Measurements from ENCODE around the gene CACNA1D.

Gene CACNA1D

DNA sequence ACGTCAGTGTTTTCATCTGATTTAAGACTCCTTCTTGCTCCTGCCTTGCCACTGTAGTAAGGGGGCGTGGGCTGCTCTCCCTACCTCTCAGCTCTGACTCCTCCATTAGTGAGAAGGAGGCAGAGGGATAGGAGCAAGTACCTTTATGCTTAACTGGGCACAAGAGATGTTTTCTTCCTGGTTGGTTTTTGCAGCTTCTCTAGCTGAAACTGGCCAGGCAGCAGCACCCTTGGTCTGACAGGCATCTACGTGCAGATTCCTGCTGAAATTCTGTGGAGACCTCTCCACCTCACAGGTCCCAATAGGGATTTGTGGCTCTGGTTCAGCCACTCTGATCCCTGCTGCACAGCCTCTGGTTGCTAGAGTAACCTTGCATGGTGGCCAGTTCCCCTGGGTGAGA is 132.5 kb downstream of the CACNA1D start:
- Histone ChIP-seq H2AK5ac (ENCODE audit: low read depth, low read length) (no peak overlapping the region), H3K4ac (ENCODE audit: low read length) (no peak overlapping the region), H2BK15ac (ENCODE audit: low read length) (no peak overlapping the region), H3K27ac (replicated peaks; ENCODE audit: low read length) (no peak overlapping the region), H3K23ac (ENCODE audit: low read depth, low read length, poor library complexity) (no peak overlapping the region), H3K4me2 (ENCODE audit: insufficient read depth, low read length, poor library complexity, severe bottlenecking) (no peak overlapping the region), H2AFZ (ENCODE audit: low read length) (no peak overlapping the region), H3K4me1 (ENCODE audit: control insufficient read depth in 2 of 2, insufficient read depth in 1 of 2, low read depth in 1 of 2, low read length in 2 of 2) (peaks cover 0 to 22% of the 10 kb centered on the region in 2 donors), H3K18ac (ENCODE audit: low read length) (no peak overlapping the region), H3K36me3 (replicated peaks in 1 of 2; ENCODE audit: control insufficient read depth in 2 of 2, insufficient read depth in 2 of 2, low read length in 2 of 2) (no peaks in the 10 kb centered on the region), H4K91ac (ENCODE audit: low read depth, low read length, poor library complexity) (no peak overlapping the region), H3K79me1 (ENCODE audit: low read depth, low read length) (no peaks in the 10 kb centered on the region), H3K4me3 (ENCODE audit: low read length in 2 of 2) (no peak overlapping the region), H3K9me3 (replicated peaks in 1 of 2; ENCODE audit: control insufficient read depth in 2 of 2, insufficient read depth in 1 of 2, low read depth in 1 of 2, low read length in 2 of 2) (peaks cover 0 to 8% of the 10 kb centered on the region in 2 donors), H2BK120ac (ENCODE audit: low read depth, low read length) (no peak overlapping the region), H4K8ac (ENCODE audit: low read depth, low read length) (no peak overlapping the region), H2BK5ac (ENCODE audit: low read length) (no peak overlapping the region), H3K27me3 (ENCODE audit: control insufficient read depth in 3 of 3, insufficient read depth in 3 of 3, low read depth in 1 of 3, low read length in 3 of 3) (no peaks in the 10 kb centered on the region), H3K14ac (ENCODE audit: low read length) (no peak overlapping the region), H3K9ac (ENCODE audit: low read depth, low read length, poor library complexity) (no peak overlapping the region), H2BK12ac (ENCODE audit: low read length) (no peak overlapping the region)
- whole genome bisulfite sequencing, 2 donors (ENCODE audit: extremely low coverage in 2 of 2, insufficient read length in 2 of 2, insufficient replicate concordance in 1 of 2): no CpG with 5 or more reads among the region's 3 CpGs
- no peak for DNase-seq (ENCODE audit: low spot score)

DNA sequence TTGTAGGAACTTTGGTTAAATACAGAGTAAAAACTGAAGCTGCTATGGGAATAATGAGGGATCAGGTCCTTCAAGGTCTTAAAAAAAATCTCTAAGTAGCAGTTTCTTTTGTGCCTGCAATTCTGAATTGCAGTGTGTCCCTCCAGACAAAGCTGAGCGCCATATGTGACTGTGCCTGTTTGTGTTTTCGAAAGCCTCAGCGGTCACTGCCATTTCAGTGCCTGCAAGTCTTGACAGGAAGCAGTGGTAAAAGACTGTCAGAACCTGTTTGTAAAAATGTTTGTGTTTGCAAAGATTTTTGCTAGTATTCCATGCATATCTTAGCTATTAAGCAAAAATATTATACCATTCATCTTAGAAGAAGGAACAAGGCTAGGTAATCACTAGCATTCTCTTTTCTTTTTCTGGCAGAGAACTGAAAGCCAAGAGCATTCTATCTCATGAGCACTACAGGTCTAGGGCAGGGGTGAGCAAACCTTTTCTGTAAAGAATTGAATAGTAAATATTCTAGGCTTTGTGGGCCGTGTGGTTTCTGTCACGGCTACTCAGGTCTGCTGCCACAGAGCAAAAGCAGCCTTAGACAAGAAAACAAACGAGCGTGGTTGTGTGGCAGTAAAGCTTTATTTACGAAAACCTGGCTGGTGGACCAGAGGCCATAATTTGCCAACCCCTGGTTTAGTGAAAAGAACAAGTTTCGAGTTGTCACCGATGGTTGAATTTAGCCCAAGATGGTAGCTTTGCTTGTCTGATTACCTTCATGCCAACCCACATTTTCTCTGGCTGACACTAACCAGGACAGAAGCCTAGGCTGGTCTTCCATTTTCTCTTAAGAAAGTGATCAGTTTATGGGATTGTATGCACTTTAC is 134.4 kb downstream of the CACNA1D start:
- peaks cover 0 to 11% of the 10 kb centered on the region in 2 donors for H3K9me3 ChIP-seq (replicated peaks in 1 of 2; ENCODE audit: control insufficient read depth in 2 of 2, insufficient read depth in 1 of 2, low read depth in 1 of 2, low read length in 2 of 2)
- H3K14ac ChIP-seq (ENCODE audit: low read length): no peak overlapping the region
- H3K4ac ChIP-seq (ENCODE audit: low read length): no peak overlapping the region
- H3K23ac ChIP-seq (ENCODE audit: low read depth, low read length, poor library complexity): no peak overlapping the region
- H2BK120ac ChIP-seq (ENCODE audit: low read depth, low read length): no peak overlapping the region
- H4K8ac ChIP-seq (ENCODE audit: low read depth, low read length): no peak overlapping the region
- H2AK5ac ChIP-seq (ENCODE audit: low read depth, low read length): no peak overlapping the region
- H3K4me2 ChIP-seq (ENCODE audit: insufficient read depth, low read length, poor library complexity, severe bottlenecking): no peak overlapping the region
- no peaks in the 10 kb centered on the region for H3K27me3 ChIP-seq (ENCODE audit: control insufficient read depth in 3 of 3, insufficient read depth in 3 of 3, low read depth in 1 of 3, low read length in 3 of 3)
- no peak overlapping the region for H3K18ac ChIP-seq (ENCODE audit: low read length)
- H3K9ac ChIP-seq (ENCODE audit: low read depth, low read length, poor library complexity): no peak overlapping the region
- no peak for DNase-seq (ENCODE audit: low spot score)
- no peaks in the 10 kb centered on the region for H3K36me3 ChIP-seq (replicated peaks in 1 of 2; ENCODE audit: control insufficient read depth in 2 of 2, insufficient read depth in 2 of 2, low read length in 2 of 2)
- no peak overlapping the region for H4K91ac ChIP-seq (ENCODE audit: low read depth, low read length, poor library complexity)
- H3K4me1 ChIP-seq (ENCODE audit: control insufficient read depth in 2 of 2, insufficient read depth in 1 of 2, low read depth in 1 of 2, low read length in 2 of 2): peaks cover 0 to 22% of the 10 kb centered on the region in 2 donors
- H3K4me3 ChIP-seq (ENCODE audit: low read length in 2 of 2): no peak overlapping the region
- no peak overlapping the region for H2BK12ac ChIP-seq (ENCODE audit: low read length)
- H2BK5ac ChIP-seq (ENCODE audit: low read length): no peak overlapping the region
- H2AFZ ChIP-seq (ENCODE audit: low read length): peak overlapping the region; percentile 74
- H2BK15ac ChIP-seq (ENCODE audit: low read length): no peak overlapping the region
- no peaks in the 10 kb centered on the region for H3K79me1 ChIP-seq (ENCODE audit: low read depth, low read length)
- WGBS, 2 donors (ENCODE audit: extremely low coverage in 2 of 2, insufficient read length in 2 of 2, insufficient replicate concordance in 1 of 2): no CpG with 5 or more reads among the region's 10 CpGs
- no peak overlapping the region for H3K27ac ChIP-seq (replicated peaks; ENCODE audit: low read length)

DNA sequence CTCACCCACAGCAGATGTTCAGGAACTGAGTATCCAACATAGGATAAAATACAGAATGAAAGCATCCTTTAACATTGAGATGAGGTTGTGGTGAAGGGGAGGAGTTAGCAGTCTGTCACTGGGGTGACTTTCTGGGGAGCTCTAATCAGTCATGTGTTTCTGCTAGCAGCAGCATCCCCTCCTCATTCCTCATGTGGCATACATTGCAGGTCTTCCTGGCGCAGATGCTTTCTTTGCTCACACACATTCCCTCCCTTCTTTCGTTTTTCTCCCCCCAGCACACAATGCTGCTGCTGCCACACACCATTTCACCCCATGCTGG is 135.0 kb downstream of the CACNA1D start:
- no peak overlapping the region for H2BK12ac ChIP-seq (ENCODE audit: low read length)
- H3K27me3 ChIP-seq (ENCODE audit: control insufficient read depth in 3 of 3, insufficient read depth in 3 of 3, low read depth in 1 of 3, low read length in 3 of 3): no peaks in the 10 kb centered on the region
- H2AFZ ChIP-seq (ENCODE audit: low read length): peak overlapping the region; percentile 74
- H3K4me3 ChIP-seq (ENCODE audit: low read length in 2 of 2): no peak overlapping the region
- peaks cover 0 to 11% of the 10 kb centered on the region in 2 donors for H3K9me3 ChIP-seq (replicated peaks in 1 of 2; ENCODE audit: control insufficient read depth in 2 of 2, insufficient read depth in 1 of 2, low read depth in 1 of 2, low read length in 2 of 2)
- no peak overlapping the region for H4K91ac ChIP-seq (ENCODE audit: low read depth, low read length, poor library complexity)
- no peak overlapping the region for H3K4me2 ChIP-seq (ENCODE audit: insufficient read depth, low read length, poor library complexity, severe bottlenecking)
- H2BK15ac ChIP-seq (ENCODE audit: low read length): no peak overlapping the region
- DNase-seq (ENCODE audit: low spot score): no peak
- H2AK5ac ChIP-seq (ENCODE audit: low read depth, low read length): no peak overlapping the region
- no peak overlapping the region for H2BK5ac ChIP-seq (ENCODE audit: low read length)
- H3K79me1 ChIP-seq (ENCODE audit: low read depth, low read length): no peaks in the 10 kb centered on the region
- H3K9ac ChIP-seq (ENCODE audit: low read depth, low read length, poor library complexity): no peak overlapping the region
- no CpG with 5 or more reads among the region's 2 CpGs for WGBS, 2 donors (ENCODE audit: extremely low coverage in 2 of 2, insufficient read length in 2 of 2, insufficient replicate concordance in 1 of 2)
- H2BK120ac ChIP-seq (ENCODE audit: low read depth, low read length): no peak overlapping the region
- H3K23ac ChIP-seq (ENCODE audit: low read depth, low read length, poor library complexity): no peak overlapping the region
- H4K8ac ChIP-seq (ENCODE audit: low read depth, low read length): no peak overlapping the region
- H3K4me1 ChIP-seq (ENCODE audit: control insufficient read depth in 2 of 2, insufficient read depth in 1 of 2, low read depth in 1 of 2, low read length in 2 of 2): peaks cover 0 to 22% of the 10 kb centered on the region in 2 donors
- H3K4ac ChIP-seq (ENCODE audit: low read length): no peak overlapping the region
- H3K18ac ChIP-seq (ENCODE audit: low read length): no peak overlapping the region
- H3K36me3 ChIP-seq (replicated peaks in 1 of 2; ENCODE audit: control insufficient read depth in 2 of 2, insufficient read depth in 2 of 2, low read length in 2 of 2): no peaks in the 10 kb centered on the region
- no peak overlapping the region for H3K14ac ChIP-seq (ENCODE audit: low read length)
- no peak overlapping the region for H3K27ac ChIP-seq (replicated peaks; ENCODE audit: low read length)

DNA sequence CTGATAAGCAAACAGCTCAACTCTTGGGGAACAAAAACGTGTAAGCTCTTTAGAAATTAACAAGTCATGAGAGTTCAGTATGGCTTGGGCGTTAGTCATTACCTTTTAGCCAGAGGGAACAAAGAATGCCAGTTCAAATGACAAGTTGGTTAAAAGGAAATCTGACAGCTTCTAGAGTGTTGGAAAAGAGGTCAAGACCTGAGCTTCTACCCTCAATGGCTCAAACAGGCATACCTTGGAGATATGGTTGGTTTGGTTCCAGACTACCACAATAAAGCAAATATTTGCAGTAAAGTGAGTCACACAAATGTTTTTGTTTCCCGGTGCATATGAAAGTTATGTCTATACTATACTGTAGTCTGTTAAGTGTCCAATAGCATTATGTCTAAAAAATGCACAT is 136.1 kb downstream of the CACNA1D start:
- H3K4ac ChIP-seq (ENCODE audit: low read length): no peak overlapping the region
- H3K4me1 ChIP-seq (ENCODE audit: control insufficient read depth in 2 of 2, insufficient read depth in 1 of 2, low read depth in 1 of 2, low read length in 2 of 2): peaks cover 0 to 22% of the 10 kb centered on the region in 2 donors
- H3K36me3 ChIP-seq (replicated peaks in 1 of 2; ENCODE audit: control insufficient read depth in 2 of 2, insufficient read depth in 2 of 2, low read length in 2 of 2): no peaks in the 10 kb centered on the region
- peaks cover 0 to 11% of the 10 kb centered on the region in 2 donors for H3K9me3 ChIP-seq (replicated peaks in 1 of 2; ENCODE audit: control insufficient read depth in 2 of 2, insufficient read depth in 1 of 2, low read depth in 1 of 2, low read length in 2 of 2)
- H2BK15ac ChIP-seq (ENCODE audit: low read length): no peak overlapping the region
- DNase-seq (ENCODE audit: low spot score): no peak
- no peak overlapping the region for H2BK12ac ChIP-seq (ENCODE audit: low read length)
- H3K79me1 ChIP-seq (ENCODE audit: low read depth, low read length): no peaks in the 10 kb centered on the region
- H3K18ac ChIP-seq (ENCODE audit: low read length): no peak overlapping the region
- H3K4me3 ChIP-seq (ENCODE audit: low read length in 2 of 2): no peak overlapping the region
- no peak overlapping the region for H4K91ac ChIP-seq (ENCODE audit: low read depth, low read length, poor library complexity)
- no peak overlapping the region for H3K27ac ChIP-seq (replicated peaks; ENCODE audit: low read length)
- H2AFZ ChIP-seq (ENCODE audit: low read length): no peak overlapping the region
- no peak overlapping the region for H3K4me2 ChIP-seq (ENCODE audit: insufficient read depth, low read length, poor library complexity, severe bottlenecking)
- no peak overlapping the region for H3K14ac ChIP-seq (ENCODE audit: low read length)
- no peak overlapping the region for H2AK5ac ChIP-seq (ENCODE audit: low read depth, low read length)
- no peak overlapping the region for H3K23ac ChIP-seq (ENCODE audit: low read depth, low read length, poor library complexity)
- H2BK5ac ChIP-seq (ENCODE audit: low read length): no peak overlapping the region
- no peak overlapping the region for H3K9ac ChIP-seq (ENCODE audit: low read depth, low read length, poor library complexity)
- no CpG with 5 or more reads among the region's 3 CpGs for WGBS, 2 donors (ENCODE audit: extremely low coverage in 2 of 2, insufficient read length in 2 of 2, insufficient replicate concordance in 1 of 2)
- no peak overlapping the region for H4K8ac ChIP-seq (ENCODE audit: low read depth, low read length)
- no peaks in the 10 kb centered on the region for H3K27me3 ChIP-seq (ENCODE audit: control insufficient read depth in 3 of 3, insufficient read depth in 3 of 3, low read depth in 1 of 3, low read length in 3 of 3)
- no peak overlapping the region for H2BK120ac ChIP-seq (ENCODE audit: low read depth, low read length)

Measured in neuronal stem cell (in vitro differentiated cells).